Naive thymus-derived CD4-positive, alpha-beta T cell (primary cell): ENCODE data around the gene REL. TPM values are rescaled to one million over a fixed set of nuclear protein-coding genes. Genes with fewer than 3 reads are reported as not detected.
A peak's percentile ranks its signal among the peaks of the same experiment; 100 is the strongest.

Experiments
- ATAC-seq: fragments of 150-1000 bp; cut with Tn5 transposase; 2 replicates; pipeline ENCODE4 v1.10.0; 2021; ENCODE audit warnings: mild to moderate bottlenecking, moderate library complexity
- CTCF ChIA-PET: fragments of 350-600 bp; sonication (Branson Sonifier 250); formaldehyde crosslinking; loops from one replicate; lab custom pipeline; 2021; ENCODE audit warnings: antibody characterized with exemption; lab: Charles Lee
- POLR2A ChIA-PET: fragments of 350-600 bp; sonication (Branson Sonifier 250); formaldehyde crosslinking; loops from one replicate; lab custom pipeline; 2021; ENCODE audit warnings: antibody characterized with exemption, inconsistent platforms; lab: Charles Lee
- DNase-seq, 9 donors: peaks; one replicate each; pipeline versions ENCODE4 v3.0.0 to v3.0.0-alpha.2; 2020 to 2022; ENCODE audit warnings: mixed read lengths in 1 of 9
- H3K27ac ChIP-seq: one replicate; pipeline ENCODE4 v1.7.0; 2013; ENCODE audit warnings: mild to moderate bottlenecking, low read depth, low read length, moderate library complexity
- H3K27me3 ChIP-seq, 2 donors: one replicate each; pipeline ENCODE4 v1.7.0; 2013; ENCODE audit warnings: low read length in 2 of 2, mild to moderate bottlenecking in 2 of 2, moderate library complexity in 2 of 2; ENCODE audit not compliant: control insufficient read depth in 2 of 2, insufficient read depth in 2 of 2
- H3K36me3 ChIP-seq, 3 experiments: 1 replicate in 2 of 3; 2 replicates in 1 of 3; pipeline ENCODE4 v1.7.0; 2013; ENCODE audit warnings: low read length in 3 of 3, mild to moderate bottlenecking in 3 of 3, moderate library complexity in 1 of 3; ENCODE audit not compliant: insufficient read depth in 3 of 3, control insufficient read depth in 2 of 3
- H3K4me1 ChIP-seq, 2 donors: one replicate each; pipeline ENCODE4 v1.7.0; 2013; ENCODE audit warnings: low read length in 2 of 2, mild to moderate bottlenecking in 2 of 2, moderate library complexity in 1 of 2; ENCODE audit not compliant: control insufficient read depth in 2 of 2, insufficient read depth in 2 of 2
- H3K4me3 ChIP-seq: 2 replicates; pipeline ENCODE4 v1.7.0; 2013; ENCODE audit warnings: mild to moderate bottlenecking, low read length
- H3K9me3 ChIP-seq, 3 experiments: 1 replicate in 2 of 3; 2 replicates in 1 of 3; pipeline ENCODE4 v1.7.0; 2013; ENCODE audit warnings: low read length in 3 of 3; ENCODE audit not compliant: control insufficient read depth in 2 of 3
- H3K27ac Mint-ChIP-seq, 9 donors: one replicate each; pipeline ENCODE4 v1.8.0; 2020 to 2022; ENCODE audit warnings: mixed read lengths in 9 of 9, mild to moderate bottlenecking in 8 of 9, moderate library complexity in 5 of 9, inconsistent platforms in 2 of 9
- H3K27me3 Mint-ChIP-seq, 5 donors: one replicate each; pipeline ENCODE4 v1.8.0; 2021 to 2022; ENCODE audit warnings: mixed read lengths in 5 of 5, mild to moderate bottlenecking in 1 of 5
- H3K36me3 Mint-ChIP-seq, 5 donors: one replicate each; pipeline ENCODE4 v1.8.0; 2020 to 2022; ENCODE audit warnings: mixed read lengths in 5 of 5, mild to moderate bottlenecking in 3 of 5, inconsistent platforms in 1 of 5
- H3K4me1 Mint-ChIP-seq, 7 donors: one replicate each; pipeline ENCODE4 v1.8.0; 2020 to 2022; ENCODE audit warnings: mixed read lengths in 7 of 7, mild to moderate bottlenecking in 3 of 7, inconsistent platforms in 1 of 7
- H3K4me3 Mint-ChIP-seq, 10 donors: one replicate each; pipeline ENCODE4 v1.8.0; 2020 to 2022; ENCODE audit warnings: mild to moderate bottlenecking in 10 of 10, mixed read lengths in 10 of 10, moderate library complexity in 6 of 10, inconsistent platforms in 2 of 10
- H3K9me3 Mint-ChIP-seq, 11 donors: one replicate each; pipeline ENCODE4 v1.8.0; 2020 to 2022; ENCODE audit warnings: mixed read lengths in 11 of 11, mild to moderate bottlenecking in 4 of 11, inconsistent platforms in 1 of 11, moderate library complexity in 1 of 11
- intact Hi-C, 2 donors: fragments of 100-400 bp; cut with micrococcal nuclease; formaldehyde crosslinking; loops; one replicate each; pipeline ENCODE4 v1.15.1; 2023
- polyA plus RNA-seq, 2 donors: library from polyadenylated mRNA; unstranded; fragments of 300-500 nt; fragmentation: Illumina TruSeq; gene quantifications; one replicate each; pipeline ENCODE4 v1.2.3, GENCODE V29; 2021
- total RNA-seq, 6 experiments: library from RNA in 5 of 6; stranded (reverse) in 5 of 6; gene quantifications; 1 replicate in 5 of 6; 2 replicates in 1 of 6; pipeline ENCODE4 v1.2.3 and lab custom pipeline; 2021 to 2026

The REL gene
- total and polyA plus RNA-seq, 7 experiments from 2014 or later = 10.9 to 78.8 (median 21.8) TPM

DNA sequence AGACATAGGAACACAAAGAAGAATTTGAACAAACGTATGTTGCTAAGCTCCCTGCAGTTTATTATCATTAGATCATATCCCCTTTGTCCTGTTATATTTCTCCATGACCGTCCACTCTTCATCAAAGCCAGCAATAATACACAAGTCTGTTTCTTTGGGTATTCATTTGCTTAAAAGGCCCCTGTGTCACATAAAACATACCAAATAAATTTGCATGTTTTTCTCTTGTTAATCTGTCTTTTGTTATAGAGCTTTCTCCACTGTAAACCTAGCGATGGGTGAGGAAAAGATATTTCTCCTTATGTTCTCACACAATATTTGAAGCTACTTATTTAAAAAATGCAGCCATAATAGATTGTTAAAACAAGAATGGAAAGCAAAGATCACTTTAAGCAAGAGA lies 42.9 kb upstream of the REL start:
- H3K27me3 ChIP-seq = no peaks in the 10 kb centered on the region
- H3K4me3 ChIP-seq = no peak overlapping the region
- no peak overlapping the region for H3K4me3 Mint-ChIP-seq
- intact Hi-C loops = no loop called here
- H3K9me3 ChIP-seq = no peaks in the 10 kb centered on the region
- H3K27me3 Mint-ChIP-seq = peaks cover 0 to 15% (median 5%) of the 10 kb centered on the region in 5 donors
- H3K36me3 ChIP-seq = no peaks in the 10 kb centered on the region
- H3K4me1 ChIP-seq = peaks cover 10% of the 10 kb centered on the region in 2 donors
- H3K4me1 Mint-ChIP-seq = peaks cover 9 to 20% (median 14%) of the 10 kb centered on the region in 7 donors
- ATAC-seq = no peak
- peaks cover 0 to 3% (median 0%) of the 10 kb centered on the region in 11 donors for H3K9me3 Mint-ChIP-seq
- H3K36me3 Mint-ChIP-seq = no peaks in the 10 kb centered on the region
- DNase-seq = no peak
- no peak overlapping the region for H3K27ac ChIP-seq
- no peak overlapping the region for H3K27ac Mint-ChIP-seq
- ChIA-PET CTCF (no interaction called here), POLR2A (interaction anchor here (0.8 kb wide), 1 partner anchor 19 kb away, joined by 4 read pairs; no protein-coding TSS in a partner anchor)

DNA sequence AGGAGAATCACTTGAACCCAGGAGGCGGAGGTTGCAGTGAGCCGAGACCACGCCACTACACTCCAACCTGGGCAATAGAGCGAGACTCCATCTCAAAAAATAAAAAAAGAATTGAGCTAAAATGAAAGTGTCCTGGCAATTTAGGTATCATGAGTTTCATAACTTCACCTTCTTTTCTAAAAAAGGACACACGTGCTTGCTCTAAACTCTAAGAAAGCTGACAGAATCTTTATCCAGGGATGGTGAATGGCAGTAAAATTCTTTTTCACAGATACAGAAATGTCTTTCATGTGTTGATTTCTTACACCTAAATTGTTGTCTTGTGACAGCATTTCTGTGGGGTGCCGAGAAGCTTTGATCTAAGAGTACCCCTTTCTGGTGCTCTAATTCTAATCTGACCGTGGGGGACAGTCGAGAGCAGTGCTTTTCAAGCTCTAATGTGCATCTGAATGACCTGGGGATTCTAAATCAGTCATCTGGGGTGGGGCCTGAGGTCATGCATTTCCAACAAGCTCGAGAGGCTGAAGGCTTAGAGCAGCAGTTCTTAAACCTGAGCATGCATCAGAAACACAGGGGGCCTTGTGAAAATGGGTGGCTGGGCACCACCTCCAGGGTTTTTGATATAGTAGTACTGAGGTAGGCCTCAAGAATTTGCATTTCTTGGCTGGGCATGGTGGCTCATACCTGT lies 42.1 kb upstream of the REL start:
- Mint-ChIP-seq H3K4me1 (peaks cover 11 to 20% (median 14%) of the 10 kb centered on the region in 7 donors), H3K27me3 (peaks cover 0 to 10% (median 5%) of the 10 kb centered on the region in 5 donors), H3K36me3 (no peaks in the 10 kb centered on the region), H3K9me3 (peaks cover 0 to 3% (median 0%) of the 10 kb centered on the region in 11 donors), H3K4me3 (no peak overlapping the region), H3K27ac (no peak overlapping the region)
- Histone ChIP-seq H3K27ac (no peak overlapping the region), H3K36me3 (no peaks in the 10 kb centered on the region), H3K4me1 (peaks cover 10% of the 10 kb centered on the region in 2 donors), H3K4me3 (no peak overlapping the region), H3K9me3 (no peaks in the 10 kb centered on the region), H3K27me3 (no peaks in the 10 kb centered on the region)
- ATAC-seq (no peak), DNase-seq (no peak)
- intact Hi-C loops = no loop called here
- CTCF ChIA-PET = no interaction called here
- POLR2A ChIA-PET = no interaction called here

DNA sequence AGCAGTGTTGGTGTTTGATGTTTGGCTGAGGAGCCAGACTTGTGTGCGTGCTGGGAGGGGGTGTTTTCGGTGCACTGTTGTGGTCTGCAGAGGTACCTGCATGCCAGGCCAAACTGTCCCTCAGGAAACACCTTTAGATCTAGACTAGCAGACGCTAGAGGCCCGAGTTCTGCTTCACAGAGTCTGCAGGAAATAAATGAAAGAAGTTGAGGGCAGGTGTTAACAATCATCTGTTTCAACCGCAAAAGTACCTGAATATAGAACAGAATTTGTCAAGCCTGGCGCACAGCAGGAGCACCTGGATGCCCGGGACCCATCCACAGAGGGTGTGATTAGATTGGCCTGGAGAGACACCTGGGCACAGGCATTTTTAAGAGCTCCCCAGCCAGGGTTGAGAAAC lies 40.5 kb upstream of the REL start:
- Histone ChIP-seq H3K27me3 (no peaks in the 10 kb centered on the region), H3K4me1 (peaks cover 10% of the 10 kb centered on the region in 2 donors), H3K4me3 (no peak overlapping the region), H3K9me3 (no peaks in the 10 kb centered on the region), H3K27ac (no peak overlapping the region), H3K36me3 (no peaks in the 10 kb centered on the region)
- Mint-ChIP-seq H3K36me3 (no peaks in the 10 kb centered on the region), H3K4me1 (peaks cover 10 to 23% (median 12%) of the 10 kb centered on the region in 7 donors), H3K9me3 (no peaks in the 10 kb centered on the region), H3K4me3 (peak overlapping the region in 5 of 10 donors; percentile 11 to 57 (median 36)), H3K27ac (peak overlapping the region in 6 of 9 donors; percentile 30 to 73 (median 57)), H3K27me3 (no peaks in the 10 kb centered on the region)
- intact Hi-C loops = loop anchor here in 1 of 2 donors (1.0 to 5.0 kb wide), 2 partner anchors 22 to 34 kb away; no protein-coding TSS in a partner anchor
- ChIA-PET POLR2A (interaction anchor here (0.6 kb wide), 1 partner anchor 20 kb away, joined by 3 read pairs; no protein-coding TSS in a partner anchor), CTCF (no interaction called here)
- DNase-seq (peak in 3 of 9 donors; percentile 4 to 12 (median 12)), ATAC-seq (peak; percentile 65)

DNA sequence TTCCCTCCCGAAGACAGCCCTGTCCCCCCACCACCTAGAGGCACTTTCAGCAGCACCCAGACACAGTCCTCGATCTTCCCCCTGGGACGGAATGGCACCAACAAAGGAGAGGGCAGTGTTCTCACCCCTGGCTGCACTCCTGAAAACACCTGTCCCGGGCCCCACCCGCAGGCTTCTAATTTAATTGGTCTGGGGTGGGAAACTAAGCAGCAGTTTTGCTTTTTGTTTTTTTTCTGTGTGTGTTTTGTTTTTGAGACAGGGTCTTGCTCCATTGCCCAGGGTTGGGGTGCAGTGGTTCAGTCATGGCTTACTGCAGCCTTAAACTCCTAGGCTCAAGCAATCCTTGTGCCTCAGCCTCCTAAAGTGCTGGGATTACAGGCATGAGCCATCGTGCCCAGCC lies 38.4 kb upstream of the REL start:
- no peak overlapping the region for H3K4me3 ChIP-seq
- CTCF ChIA-PET = no interaction called here

DNA sequence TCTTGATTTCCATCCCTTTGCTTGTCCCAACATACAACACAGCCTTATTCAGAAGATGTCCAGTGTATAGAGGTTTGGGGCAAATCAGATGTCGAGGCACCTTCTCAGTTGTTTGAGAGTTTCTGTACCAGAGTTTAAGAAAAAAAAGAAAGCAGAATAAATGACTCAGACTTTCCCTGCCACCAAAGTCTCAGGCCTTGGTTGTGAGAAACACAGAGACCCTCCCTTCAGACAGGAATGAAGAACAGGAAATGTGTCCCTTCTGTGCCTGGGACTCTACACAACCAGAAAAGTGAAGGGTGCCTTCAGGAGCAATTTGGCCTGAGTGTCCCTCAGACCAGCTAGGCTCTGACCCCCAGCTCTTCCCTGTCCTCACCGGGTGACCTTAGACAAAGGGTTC lies 37.3 kb upstream of the REL start:
- Mint-ChIP-seq H3K9me3 (peaks cover 0 to 4% (median 0%) of the 10 kb centered on the region in 11 donors), H3K27ac (no peak overlapping the region), H3K4me3 (no peak overlapping the region), H3K4me1 (peaks cover 10 to 18% (median 13%) of the 10 kb centered on the region in 7 donors), H3K27me3 (no peaks in the 10 kb centered on the region), H3K36me3 (peaks cover 0 to 5% (median 0%) of the 10 kb centered on the region in 5 donors)
- Histone ChIP-seq H3K36me3 (no peaks in the 10 kb centered on the region), H3K9me3 (no peaks in the 10 kb centered on the region), H3K27ac (no peak overlapping the region), H3K4me3 (no peak overlapping the region), H3K4me1 (peaks cover 10% of the 10 kb centered on the region in 2 donors), H3K27me3 (no peaks in the 10 kb centered on the region)
- CTCF ChIA-PET = no interaction called here
- DNase-seq (no peak), ATAC-seq (no peak)
- POLR2A ChIA-PET = no interaction called here
- intact Hi-C loops = loop anchor here in 1 of 2 donors (5.0 kb wide), 1 partner anchor 37 kb away; no protein-coding TSS in a partner anchor

More for the DNA sequence above, 38.4 kb upstream of the REL start:
- Mint-ChIP-seq H3K4me1 (peaks cover 10 to 24% (median 13%) of the 10 kb centered on the region in 7 donors), H3K4me3 (no peak overlapping the region), H3K9me3 (peaks cover 0 to 4% (median 0%) of the 10 kb centered on the region in 11 donors), H3K27me3 (no peaks in the 10 kb centered on the region), H3K36me3 (peaks cover 0 to 5% (median 0%) of the 10 kb centered on the region in 5 donors), H3K27ac (no peak overlapping the region)
- DNase-seq (no peak), ATAC-seq (no peak)
- H3K4me1 ChIP-seq = peaks cover 10% of the 10 kb centered on the region in 2 donors
- H3K9me3 ChIP-seq = no peaks in the 10 kb centered on the region
- no peaks in the 10 kb centered on the region for H3K27me3 ChIP-seq
- intact Hi-C loops = loop anchor here in 1 of 2 donors (5.0 kb wide), 1 partner anchor 36 kb away; no protein-coding TSS in a partner anchor
- POLR2A ChIA-PET = no interaction called here
- no peak overlapping the region for H3K27ac ChIP-seq
- H3K36me3 ChIP-seq = no peaks in the 10 kb centered on the region

DNA sequence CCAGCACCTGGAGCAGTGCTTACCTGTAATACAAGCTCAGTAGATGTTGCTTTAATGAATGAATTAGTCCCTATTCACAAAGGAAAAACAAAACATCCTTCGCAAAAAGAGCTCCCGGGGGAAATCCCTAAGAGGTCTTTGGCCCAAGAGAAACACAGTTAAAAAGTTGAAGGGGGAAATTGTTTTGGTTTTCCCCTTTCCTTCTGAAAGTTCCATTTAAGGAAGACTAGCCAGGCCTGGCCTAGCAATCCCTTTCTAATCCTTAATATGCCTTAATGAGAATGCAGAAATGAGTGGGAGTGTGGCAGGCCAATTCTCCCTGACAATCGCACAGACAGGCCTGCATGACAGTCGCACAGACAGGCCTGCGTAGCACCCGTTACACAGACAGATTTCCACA lies 33.5 kb upstream of the REL start:
- CTCF ChIA-PET = interaction anchor here (1.1 kb wide), 1 partner anchor 150 kb away, joined by 3 read pairs; no protein-coding TSS in a partner anchor
- H3K27me3 ChIP-seq = no peaks in the 10 kb centered on the region
- H3K4me1 ChIP-seq = no peaks in the 10 kb centered on the region
- intact Hi-C loops = no loop called here
- Mint-ChIP-seq H3K4me1 (peaks cover 0 to 8% (median 0%) of the 10 kb centered on the region in 7 donors), H3K9me3 (peaks cover 0 to 4% (median 0%) of the 10 kb centered on the region in 11 donors), H3K36me3 (peaks cover 0 to 5% (median 0%) of the 10 kb centered on the region in 5 donors), H3K4me3 (no peak overlapping the region), H3K27ac (no peak overlapping the region), H3K27me3 (peaks cover 0 to 7% (median 0%) of the 10 kb centered on the region in 5 donors)
- no peak for DNase-seq
- H3K27ac ChIP-seq = no peak overlapping the region
- POLR2A ChIA-PET = no interaction called here
- no peaks in the 10 kb centered on the region for H3K9me3 ChIP-seq
- H3K4me3 ChIP-seq = no peak overlapping the region
- no peaks in the 10 kb centered on the region for H3K36me3 ChIP-seq
- ATAC-seq = no peak
